ENCODE measurements around the gene UBE2E1.

UBE2E1 gene

DNA sequence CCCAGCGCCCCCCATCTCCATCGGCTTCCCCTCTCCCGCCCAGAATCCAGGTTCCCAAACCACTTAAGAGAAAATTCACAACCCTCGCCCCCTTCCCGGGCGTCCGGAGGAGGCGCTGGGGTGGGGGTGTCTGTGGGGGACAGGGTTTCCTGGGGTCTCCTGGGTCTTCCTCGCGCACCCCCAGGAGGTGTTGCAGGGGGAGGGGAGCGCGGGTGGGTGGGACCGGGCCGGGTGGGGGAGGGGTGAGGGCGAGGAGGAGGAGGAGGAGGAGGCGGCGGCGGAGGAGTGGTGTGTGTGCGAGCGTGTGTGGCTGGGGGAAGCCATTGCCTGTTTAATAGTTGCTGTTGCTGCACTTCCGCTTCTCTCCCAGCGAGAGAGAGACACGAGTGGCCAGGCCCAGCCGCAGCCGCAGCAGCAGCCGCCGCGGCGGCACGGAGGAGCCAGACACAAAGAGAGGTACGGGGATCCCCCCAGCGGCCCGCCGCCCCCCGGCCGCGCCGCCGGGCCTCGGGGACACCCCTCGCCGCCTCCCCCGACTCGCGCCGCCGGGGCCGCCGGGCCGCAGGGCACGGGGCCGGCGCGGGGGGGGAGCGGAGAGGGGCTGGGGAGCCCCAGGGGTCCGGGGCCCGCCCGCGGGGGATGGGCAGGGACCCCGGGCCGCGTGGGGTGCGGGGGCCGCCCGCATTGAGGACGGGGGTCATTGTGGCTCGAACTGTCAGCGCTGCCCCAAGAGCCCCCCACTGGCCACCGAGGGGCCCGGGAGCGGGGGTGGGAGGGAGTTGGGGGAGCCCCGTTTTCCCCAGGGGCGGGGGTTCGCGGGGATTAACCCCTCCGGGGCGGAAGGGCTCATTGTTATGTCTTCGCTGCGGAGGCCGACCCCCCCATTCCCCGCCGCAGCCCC is at the start of gene UBE2E1:
Gene UBE2E1, plus strand, starts transcription at position 323 of the 901 bp plus-strand sequence. CDS start 1,315 bp downstream, outside the sequence.
- DNase-seq (ENCODE audit: low read depth in 1 of 2, low spot score in 1 of 2) = peak; percentile 40 to 41

DNA sequence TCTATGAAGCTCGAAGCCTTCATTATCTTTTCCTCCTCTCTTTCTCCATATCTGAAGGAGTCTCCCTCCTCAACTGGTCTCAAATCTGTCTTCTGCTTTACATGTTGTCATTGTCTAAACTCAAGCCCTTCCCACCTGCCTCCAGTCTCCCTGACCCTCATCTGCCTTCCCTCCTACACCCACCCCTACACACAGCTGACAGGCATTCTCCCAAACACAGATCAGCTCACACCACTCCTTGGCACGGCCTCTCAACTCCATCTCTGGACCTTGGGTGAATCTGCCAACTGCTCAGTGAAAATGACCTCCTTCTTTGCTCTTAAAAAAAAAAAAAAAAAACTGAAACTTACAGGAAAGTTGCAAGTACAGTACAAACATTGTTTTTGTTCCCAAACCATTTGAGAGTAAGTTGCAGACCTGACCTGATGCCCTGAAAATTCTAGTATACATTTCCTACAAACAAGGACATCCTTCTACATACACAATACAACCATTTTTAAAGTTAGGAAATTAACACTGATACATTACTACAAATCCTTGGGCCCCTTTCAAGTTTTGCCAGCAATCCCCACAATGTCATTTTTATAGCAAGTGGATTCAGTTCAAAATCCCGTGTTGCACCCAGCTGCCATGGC is 49.4 kb upstream of the UBE2E1 start:
- DNase-seq (ENCODE audit: low read depth in 1 of 2, low spot score in 1 of 2) = no peak

DNA sequence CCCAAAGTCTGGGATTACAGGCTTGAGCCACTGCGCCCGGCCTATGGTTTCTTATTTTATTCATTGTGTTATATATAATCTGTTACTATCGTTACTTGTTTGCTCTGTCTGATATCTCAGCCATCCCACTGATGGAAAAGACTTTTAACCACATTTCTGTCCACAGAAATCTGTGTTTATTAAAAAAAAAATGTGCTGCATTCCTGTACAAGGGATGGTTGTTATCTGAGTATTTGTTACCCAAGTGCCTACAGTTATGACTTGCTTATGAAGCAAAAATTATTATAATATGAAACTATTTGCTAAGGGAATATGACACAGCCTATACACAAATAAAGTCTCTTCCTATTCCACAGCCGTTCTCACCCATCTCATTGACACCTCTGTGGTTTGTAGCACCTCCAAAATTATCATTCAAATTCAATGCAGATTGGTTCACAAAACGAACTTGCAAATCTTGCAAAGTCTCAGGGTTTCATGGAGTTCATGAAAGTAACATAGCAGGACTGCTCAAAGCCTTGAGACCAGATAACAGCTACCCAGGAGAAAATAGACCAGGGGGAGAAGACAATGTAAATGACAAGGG is 47.4 kb upstream of the UBE2E1 start:
- DNase-seq (ENCODE audit: low read depth in 1 of 2, low spot score in 1 of 2) = no peak

DNA sequence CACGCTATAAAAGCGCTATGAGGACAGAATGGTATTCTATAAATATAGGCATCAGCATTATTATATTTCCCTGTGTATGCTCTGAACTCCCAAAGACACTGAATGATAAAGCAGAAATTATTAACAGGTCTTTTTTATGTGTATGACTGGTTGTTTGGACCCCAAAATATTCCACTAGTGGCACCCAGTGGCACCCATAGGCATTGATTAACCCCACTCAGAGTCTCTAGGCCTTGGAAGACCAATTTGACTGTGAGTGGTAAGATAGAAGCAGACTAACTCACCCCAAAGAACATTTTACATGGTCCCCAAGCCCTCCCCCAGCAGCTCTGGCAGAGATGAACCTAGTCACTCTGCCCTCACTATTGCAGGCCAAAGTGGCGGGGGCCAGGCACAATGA is 45.4 kb upstream of the UBE2E1 start:
- DNase-seq (ENCODE audit: low read depth in 1 of 2, low spot score in 1 of 2) = no peak

DNA sequence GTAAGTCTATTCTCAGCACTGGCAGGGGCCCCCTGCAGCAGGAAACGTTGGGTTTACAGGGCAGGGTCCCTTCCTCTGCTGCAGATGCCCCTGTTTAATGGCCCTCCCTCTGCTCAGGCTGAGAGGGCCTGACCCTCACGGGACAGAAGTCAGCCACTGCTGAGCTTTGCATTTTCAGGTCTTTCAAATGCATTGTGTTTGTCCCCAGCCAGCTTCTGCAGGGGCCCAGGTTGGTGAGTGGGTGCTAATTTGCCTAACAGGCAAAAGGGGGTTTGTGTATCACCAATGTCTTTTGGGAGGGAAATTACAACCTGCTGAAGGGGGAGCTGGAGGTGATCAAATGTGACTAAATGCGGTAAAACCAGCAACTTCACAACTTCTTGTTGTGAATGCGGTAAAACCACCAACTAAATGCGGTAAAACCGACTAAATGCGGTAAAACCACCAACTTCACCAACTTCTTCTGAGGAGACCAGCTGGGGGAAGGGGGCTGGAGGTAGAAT is 44.8 kb upstream of the UBE2E1 start:
- DNase-seq (ENCODE audit: low read depth in 1 of 2, low spot score in 1 of 2) = no peak

DNA sequence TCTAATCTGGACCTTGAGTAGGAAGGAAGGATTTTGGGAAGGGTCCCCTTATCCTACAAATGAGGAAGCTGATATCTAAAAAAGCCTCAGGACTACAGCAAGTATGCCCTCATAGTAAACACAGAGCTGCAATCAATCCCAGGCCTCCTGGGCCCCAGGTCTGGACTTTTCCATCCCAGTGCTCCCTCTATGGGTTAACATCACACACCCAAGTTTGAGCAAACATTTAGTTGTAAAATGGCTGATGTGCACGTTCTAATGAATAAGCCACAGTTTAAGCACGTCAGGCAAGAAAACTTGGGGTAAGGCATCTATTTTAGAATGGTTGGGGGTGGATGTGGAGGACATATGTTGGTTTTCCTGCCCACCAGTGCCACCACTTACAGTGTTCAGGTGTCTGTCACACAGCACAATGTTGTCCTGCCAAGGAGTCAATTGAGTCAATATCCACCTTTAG is 44.3 kb upstream of the UBE2E1 start:
- DNase-seq (ENCODE audit: low read depth in 1 of 2, low spot score in 1 of 2) = no peak

DNA sequence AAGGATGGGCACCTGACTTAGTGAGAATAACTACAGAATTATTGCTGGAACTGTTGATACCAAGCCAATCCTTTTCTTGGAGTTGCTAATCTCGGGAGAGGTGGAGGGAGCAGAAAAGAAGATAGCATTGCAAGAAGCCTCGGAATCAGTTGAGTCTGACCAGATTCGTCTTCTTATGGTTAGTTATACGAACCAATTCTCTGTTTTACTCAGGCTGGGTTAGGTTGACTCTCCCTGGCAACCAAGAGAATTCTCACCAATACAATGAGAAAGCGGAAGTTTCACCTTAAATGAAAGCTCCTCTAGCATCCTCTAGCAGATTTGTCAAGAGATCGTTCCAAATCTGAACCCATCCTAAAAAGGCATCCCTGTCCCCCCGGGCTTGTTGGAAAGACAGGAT is 43.5 kb upstream of the UBE2E1 start:
- DNase-seq (ENCODE audit: low read depth in 1 of 2, low spot score in 1 of 2) = no peak

DNA sequence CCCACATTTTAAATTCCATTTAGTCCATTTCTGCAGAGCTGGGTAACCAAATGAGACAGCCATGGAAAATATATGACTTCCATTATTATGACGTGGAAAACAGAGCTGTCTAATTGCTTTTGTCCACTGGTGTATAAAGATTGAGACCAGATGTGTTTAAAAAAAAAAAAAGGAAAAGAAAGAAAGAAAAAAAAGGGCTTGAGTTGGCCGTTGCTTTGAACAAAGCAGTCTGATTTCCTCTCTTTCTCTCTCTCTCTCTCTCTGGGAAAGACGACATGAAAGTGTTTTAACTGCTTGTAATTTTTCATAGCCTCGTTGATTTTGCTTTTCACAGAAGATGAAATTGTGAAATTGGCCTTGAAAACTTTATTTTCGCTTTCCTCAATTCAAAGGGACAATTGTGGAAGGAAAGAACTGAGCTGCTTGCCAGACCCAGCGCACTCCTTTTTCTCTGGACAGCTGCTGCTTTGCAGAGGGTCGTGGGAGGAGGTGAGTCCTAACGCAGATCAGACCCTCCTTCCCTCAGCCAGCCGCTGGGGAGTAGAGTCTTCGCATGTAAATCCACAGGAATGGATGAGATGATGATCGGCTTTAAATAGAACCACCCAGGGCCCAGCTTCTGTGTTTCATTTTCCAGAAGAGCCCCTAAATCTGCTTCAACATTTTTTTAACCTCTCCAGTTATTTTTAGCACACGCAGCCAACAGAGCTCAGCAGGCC is 42.8 kb upstream of the UBE2E1 start:
- DNase-seq (ENCODE audit: low read depth in 1 of 2, low spot score in 1 of 2) = no peak

DNA sequence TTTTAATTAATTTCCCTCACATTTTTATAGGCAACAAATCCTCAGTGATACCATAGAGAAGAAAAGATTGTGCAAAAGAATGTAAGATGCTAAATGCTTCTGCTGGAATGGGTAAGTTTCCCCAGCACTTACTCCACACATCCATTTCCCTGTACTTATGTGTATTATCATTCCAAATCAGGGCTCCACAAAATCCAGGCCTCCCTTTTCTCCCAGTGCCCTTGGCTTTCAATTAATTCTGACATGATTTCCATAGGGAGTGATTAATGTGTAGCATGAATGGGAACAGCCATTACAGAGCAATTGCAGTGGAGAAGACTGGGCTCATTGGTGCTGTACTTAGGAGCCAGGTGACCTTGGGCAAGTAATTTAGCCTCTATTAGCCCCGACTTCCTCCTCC is 41.3 kb upstream of the UBE2E1 start:
- DNase-seq (ENCODE audit: low read depth in 1 of 2, low spot score in 1 of 2) = no peak

DNA sequence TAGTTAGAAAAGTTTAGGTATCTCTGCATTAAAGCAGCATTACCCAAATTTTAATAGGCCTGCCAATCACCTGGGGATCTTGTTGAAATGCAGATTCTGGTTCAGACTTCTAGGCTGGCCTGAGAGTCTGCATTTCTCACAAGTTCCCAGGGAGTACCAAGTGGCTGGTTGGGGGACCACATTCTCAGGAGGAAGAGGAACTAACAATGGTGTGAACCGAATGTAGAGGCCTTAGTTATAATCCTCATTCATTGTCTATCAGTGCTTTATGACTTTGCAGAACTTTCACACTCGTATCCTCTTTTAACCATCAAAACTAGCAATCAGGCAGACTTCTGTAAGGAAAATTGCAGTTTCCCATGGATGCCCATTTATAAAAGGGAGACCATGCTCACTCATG is 38.2 kb upstream of the UBE2E1 start:
- no peak for DNase-seq (ENCODE audit: low read depth in 1 of 2, low spot score in 1 of 2)

DNA sequence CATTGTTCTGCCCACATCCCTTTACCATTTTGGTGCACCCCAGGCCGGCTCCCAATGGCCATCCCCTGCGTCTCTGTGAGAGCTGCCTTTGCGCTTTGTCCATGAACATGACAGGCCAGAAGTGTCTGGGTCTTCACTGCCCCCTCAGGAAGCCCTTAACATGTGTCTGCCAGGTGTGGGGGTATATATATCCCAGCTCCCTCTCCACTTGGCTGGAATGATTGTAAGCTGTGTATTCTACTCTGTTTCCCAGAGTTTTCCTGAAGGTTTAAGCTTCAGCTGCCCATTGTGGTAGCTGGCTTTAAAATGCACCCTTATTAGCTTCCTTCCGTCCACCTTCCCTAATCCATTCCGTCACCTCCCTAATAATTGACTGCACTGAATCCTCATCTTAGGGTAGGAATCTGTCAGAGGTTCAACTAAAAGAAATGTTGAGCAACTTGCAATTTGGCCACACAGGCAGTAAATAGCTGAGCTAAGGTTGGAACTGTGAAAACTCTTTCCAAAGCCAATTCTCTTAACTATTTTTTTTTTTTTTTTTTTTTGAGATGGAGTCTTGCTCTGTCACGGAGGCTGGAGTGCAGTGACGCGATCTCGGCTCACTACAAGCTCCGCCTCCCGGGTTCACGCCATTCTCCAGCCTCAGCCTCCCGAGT is 30.4 kb upstream of the UBE2E1 start:
- no peak for DNase-seq (ENCODE audit: low read depth in 1 of 2, low spot score in 1 of 2)

DNA sequence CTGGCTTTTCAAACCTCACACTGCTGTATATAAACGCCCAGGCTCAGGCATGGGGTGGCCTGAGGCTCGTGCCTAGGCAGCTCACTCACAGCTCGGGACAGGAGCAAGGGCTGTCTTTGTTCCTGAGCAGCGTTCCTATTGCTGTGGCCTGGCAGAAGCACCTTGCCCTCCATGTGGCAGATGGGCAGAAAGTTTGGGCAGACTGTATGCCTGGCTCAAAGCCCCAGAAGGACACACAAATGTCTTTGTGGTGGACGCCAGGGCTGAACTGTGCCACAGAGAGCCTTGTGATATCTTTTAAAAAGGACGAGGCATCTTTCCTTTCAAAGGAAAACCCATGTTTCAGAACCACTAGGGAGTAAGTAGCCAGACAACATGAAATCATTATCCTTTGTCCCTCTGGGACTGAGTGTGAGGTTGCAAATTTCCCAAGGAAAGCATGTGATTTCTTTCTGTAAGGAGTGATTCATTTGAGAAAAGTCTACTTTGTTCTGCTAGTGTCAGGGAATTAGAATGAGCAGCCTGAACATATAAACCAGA is 29.3 kb upstream of the UBE2E1 start:
- DNase-seq (ENCODE audit: low read depth in 1 of 2, low spot score in 1 of 2) = no peak

DNA sequence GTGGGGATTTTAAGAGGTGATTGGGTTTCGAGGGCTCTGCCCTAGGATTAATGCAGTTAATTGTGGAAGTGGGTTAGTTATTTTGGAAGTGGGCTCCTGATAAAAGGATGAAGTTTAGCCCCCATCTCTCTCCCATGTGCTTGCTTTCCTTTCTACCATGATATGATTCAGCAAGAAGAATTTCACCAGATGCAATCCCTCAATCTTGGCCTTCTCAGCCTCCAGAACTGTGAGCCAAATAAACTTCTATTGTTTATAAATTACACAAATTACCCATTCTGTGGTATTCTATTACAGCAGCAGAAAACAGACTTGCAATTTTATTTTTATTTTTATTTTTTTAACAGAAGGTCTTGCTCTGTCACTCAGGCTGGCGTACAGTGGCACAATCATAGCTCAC is 27.3 kb upstream of the UBE2E1 start:
- no peak for DNase-seq (ENCODE audit: low read depth in 1 of 2, low spot score in 1 of 2)

DNA sequence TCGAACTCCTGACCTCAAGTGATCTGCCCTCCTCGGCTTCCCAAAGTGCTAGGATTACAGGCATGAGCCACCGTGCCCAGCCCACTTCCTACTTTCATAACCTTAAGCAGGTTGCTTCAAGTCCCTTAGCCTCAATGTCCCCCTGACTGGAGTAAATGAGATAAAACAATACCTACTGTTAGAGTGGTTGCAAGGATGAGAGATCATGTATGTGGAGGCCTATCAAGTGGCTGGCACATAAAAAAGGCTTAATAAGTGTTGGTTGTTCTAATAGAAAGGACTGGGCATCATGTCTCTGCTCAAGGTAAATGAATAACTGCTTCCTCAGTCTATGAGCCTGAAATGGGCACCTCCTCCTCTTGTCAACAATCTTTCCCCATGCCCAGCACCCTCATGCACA is 25.9 kb upstream of the UBE2E1 start:
- DNase-seq (ENCODE audit: low read depth in 1 of 2, low spot score in 1 of 2) = no peak

DNA sequence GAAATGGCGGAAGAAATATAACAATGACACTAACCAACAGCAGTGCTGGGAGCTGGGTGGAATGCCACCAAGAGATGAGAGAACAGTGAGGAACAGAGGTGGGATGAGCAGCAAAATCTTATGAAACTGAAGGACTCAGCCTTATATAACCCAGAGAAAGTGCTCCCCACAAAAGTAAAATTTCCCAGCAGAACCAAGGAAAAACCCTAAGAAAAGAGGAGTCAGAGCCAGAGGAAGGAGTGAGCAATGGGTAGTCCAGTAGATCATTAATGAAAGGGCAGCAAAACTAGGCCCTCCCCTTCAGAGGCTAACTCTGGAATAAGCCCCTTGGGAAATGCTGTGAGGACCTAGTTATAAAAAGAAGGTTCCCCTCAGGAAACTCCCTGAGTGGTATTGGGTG is 24.7 kb upstream of the UBE2E1 start:
- no peak for DNase-seq (ENCODE audit: low read depth in 1 of 2, low spot score in 1 of 2)

DNA sequence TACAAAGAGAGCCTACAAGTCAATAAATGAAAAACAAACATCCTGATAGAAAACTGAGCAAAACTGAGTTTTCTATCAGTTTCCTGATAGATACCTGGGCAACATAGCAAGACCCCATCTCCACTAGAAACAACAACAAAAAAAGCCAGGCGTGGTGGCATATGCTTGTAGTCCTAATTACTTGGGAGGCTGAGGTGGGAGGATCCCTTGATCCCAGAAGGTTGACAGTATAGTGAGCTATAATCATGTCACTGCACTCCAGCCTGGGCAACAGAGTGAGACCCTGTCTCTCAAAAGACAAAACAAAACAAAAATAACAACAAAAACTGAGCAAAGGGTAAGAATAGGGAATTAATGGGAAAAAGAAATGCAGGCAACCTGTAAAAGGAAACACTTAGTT is 23.9 kb upstream of the UBE2E1 start:
- DNase-seq (ENCODE audit: low read depth in 1 of 2, low spot score in 1 of 2) = no peak

DNA sequence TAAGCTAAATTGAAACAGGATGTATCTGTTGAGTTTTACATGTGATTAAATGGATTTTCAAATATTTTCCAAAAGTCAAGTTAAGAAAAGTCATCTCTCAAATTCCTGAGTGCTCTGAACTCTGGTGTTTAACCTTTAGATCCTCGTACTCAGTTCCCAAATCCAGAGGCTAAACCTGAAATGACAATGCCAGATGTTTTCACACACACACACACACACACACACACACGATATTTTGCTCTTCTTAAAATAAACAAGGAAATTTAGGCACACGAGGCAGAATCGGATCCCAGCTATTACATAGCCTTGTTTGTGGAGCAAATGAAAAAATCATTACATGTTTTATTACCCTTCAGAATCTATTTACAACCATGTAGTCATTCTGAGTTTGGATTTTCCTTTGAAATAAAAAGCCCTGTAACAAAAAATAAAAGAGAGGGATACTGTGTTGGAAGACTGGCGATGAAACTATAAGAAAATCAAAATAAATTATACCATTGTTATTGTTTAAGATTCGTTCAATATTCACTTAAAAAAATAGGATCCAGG is 20.6 kb upstream of the UBE2E1 start:
- no peak for DNase-seq (ENCODE audit: low read depth in 1 of 2, low spot score in 1 of 2)

DNA sequence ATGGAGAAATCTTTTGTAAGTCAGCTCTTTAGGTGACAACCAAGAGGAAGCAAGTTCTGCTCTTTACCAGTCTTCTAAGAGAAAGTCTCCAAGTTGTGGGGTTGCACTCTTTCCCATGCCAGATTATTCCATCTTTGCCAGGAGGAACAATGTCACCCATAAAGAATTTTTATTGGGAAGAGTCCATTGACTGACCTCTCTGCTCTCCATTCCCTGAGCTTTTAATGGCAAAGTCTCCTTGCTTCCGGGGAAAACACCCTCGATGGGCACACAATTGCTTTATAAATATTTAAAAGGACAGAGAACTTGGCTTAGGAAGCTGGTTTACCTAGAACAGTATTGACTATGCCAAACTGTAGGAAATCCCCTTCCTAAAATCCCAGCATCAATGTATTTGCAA is 19.9 kb upstream of the UBE2E1 start:
- DNase-seq (ENCODE audit: low read depth in 1 of 2, low spot score in 1 of 2) = no peak

DNA sequence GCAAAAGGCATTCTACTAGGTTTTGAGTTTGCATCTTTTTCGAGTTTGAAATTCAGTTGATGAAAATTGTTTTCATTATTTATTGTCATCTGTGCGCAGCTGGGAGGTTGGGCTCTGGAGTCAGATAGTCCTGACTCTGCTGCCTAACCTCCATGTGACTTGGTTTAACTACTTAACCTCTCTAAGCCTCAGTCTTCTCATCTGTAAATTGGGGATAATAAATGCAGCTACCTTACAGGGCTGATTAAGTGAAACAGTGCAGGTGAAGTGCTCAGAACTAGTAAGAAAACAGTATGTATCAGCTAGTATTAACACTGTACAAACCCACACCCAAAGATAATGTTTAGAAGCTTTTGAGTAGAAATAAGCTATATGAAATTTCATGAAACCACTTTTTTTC is 14.1 kb upstream of the UBE2E1 start:
- DNase-seq (ENCODE audit: low read depth in 1 of 2, low spot score in 1 of 2) = no peak

DNA sequence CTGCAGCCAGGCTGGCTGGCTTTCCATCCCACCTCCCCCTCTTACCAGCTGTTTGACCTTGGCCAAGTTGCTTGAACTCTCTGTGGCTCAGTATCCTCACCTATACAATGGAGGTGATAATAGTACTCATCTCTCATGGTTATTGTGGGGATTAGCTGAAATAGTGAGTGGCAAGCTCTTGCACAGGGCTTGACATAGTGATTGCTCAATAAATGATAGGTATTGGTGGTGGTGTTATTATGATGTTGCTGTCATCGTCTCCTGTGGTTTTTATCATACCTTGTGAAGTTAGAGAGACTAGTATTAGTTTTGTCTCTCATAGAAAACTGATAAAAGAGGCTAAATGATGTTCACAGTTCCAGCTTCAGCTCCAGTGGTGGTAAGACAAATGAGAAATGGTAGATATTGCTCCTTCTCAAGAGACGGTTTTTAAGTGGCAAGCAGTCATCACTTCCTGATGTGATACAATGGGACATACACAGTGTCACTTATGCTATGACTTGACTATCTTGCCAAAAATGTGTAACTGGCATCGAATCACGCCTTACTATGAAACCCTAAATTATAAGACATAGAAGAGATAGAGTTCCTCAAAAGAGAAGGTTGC is 12.1 kb upstream of the UBE2E1 start:
- no peak for DNase-seq (ENCODE audit: low read depth in 1 of 2, low spot score in 1 of 2)
